HL-60 (cell line): ENCODE results near the gene TEC.

Experiments
- DNase-seq, 2 experiments: peaks; one replicate each; pipeline ENCODE4 v3.0.0-alpha.2; 2010 to 2020; ENCODE audit warnings: low read depth in 1 of 2, low spot score in 1 of 2
- H3K27ac ChIP-seq: fragments of 250-450 bp; sonication (Bioruptor Pico); replicated peaks from 2 replicates; pipeline ENCODE4 v1.5.1; 2020; ENCODE audit warnings: mild to moderate bottlenecking, moderate library complexity
- H3K27me3 ChIP-seq: fragments of 250-450 bp; sonication (Bioruptor Pico); 2 replicates; pipeline ENCODE4 v1.5.1; 2021; ENCODE audit warnings: mild to moderate bottlenecking, moderate library complexity; ENCODE audit not compliant: insufficient read depth, poor library complexity, severe bottlenecking
- H3K4me3 ChIP-seq: replicated peaks from 2 replicates; pipeline ENCODE4 v1.5.1; 2011; ENCODE audit warnings: mild to moderate bottlenecking, control low read depth, low read length; ENCODE audit not compliant: insufficient read depth
- CTCF ChIP-seq: IDR thresholded peaks from one replicate; pipeline ENCODE4 v1.5.1; 2011; ENCODE audit warnings: low read length, control low read depth, inconsistent platforms; ENCODE audit not compliant: insufficient read depth
- GABPA ChIP-seq: IDR thresholded peaks from 2 replicates; pipeline ENCODE4 v1.6.1; 2012; ENCODE audit warnings: low read depth
- POLR2AphosphoS5 ChIP-seq: IDR thresholded peaks from 2 replicates; pipeline ENCODE4 v1.6.1; 2012; ENCODE audit warnings: low read depth
- REST ChIP-seq: IDR thresholded peaks from 2 replicates; pipeline ENCODE4 v1.6.1; 2012; ENCODE audit warnings: low read depth; ENCODE audit not compliant: insufficient replicate concordance
- SPI1 ChIP-seq: IDR thresholded peaks from 2 replicates; pipeline ENCODE4 v1.6.1; 2012; ENCODE audit warnings: low read depth, mild to moderate bottlenecking, borderline replicate concordance

The TEC gene

GRCh38 chr4:48121180-48121579 is 148.5 kb downstream of the TEC start:
- TF ChIP-seq GABPA = no peak
- no peak for TF ChIP-seq REST
- TF ChIP-seq CTCF = no peak
- TF ChIP-seq POLR2AphosphoS5 = no peak
- TF ChIP-seq SPI1 = no peak
- no peak for DNase-seq
- H3K27ac ChIP-seq = no peak overlapping the region
- no peaks in the 10 kb centered on the region for H3K27me3 ChIP-seq
- no peak overlapping the region for H3K4me3 ChIP-seq

GRCh38 chr4:48120132-48120531 is 149.5 kb downstream of the TEC start:
- H3K4me3 ChIP-seq = no peak overlapping the region
- TF ChIP-seq SPI1 (no peak), REST (no peak), CTCF (no peak), POLR2AphosphoS5 (no peak), GABPA (no peak)
- no peak overlapping the region for H3K27ac ChIP-seq
- no peaks in the 10 kb centered on the region for H3K27me3 ChIP-seq
- DNase-seq = no peak

- no peaks in the 10 kb centered on the region for H3K27me3 ChIP-seq
- no peak for DNase-seq
- no peak overlapping the region for H3K4me3 ChIP-seq
These were observed 150.0 kb downstream of the TEC start for GRCh38 chr4:48119646-48120045.

GRCh38 chr4:48118081-48118480 is 151.6 kb downstream of the TEC start:
- TF ChIP-seq SPI1 (no peak), GABPA (no peak), POLR2AphosphoS5 (no peak)
- no peak overlapping the region for H3K27ac ChIP-seq
- no peak for DNase-seq
- no peak overlapping the region for H3K4me3 ChIP-seq
- no peaks in the 10 kb centered on the region for H3K27me3 ChIP-seq

More at GRCh38 chr4:48119646-48120045, 150.0 kb downstream of the TEC start:
- no peak overlapping the region for H3K27ac ChIP-seq
- no peak for TF ChIP-seq POLR2AphosphoS5

- Histone ChIP-seq H3K27ac (no peak overlapping the region), H3K27me3 (no peaks in the 10 kb centered on the region), H3K4me3 (no peak overlapping the region)
- DNase-seq = no peak
- TF ChIP-seq POLR2AphosphoS5 (no peak), GABPA (no peak), CTCF (no peak), SPI1 (no peak), REST (no peak)
These were observed 153.1 kb downstream of the TEC start for GRCh38 chr4:48116582-48116981.
